DMS79 (cell line): ENCODE data around the gene SPRYD3.

Experiments
- DNase-seq: peaks from one replicate; lab custom pipeline; 2025; lab: John Stamatoyannopoulos, UW

Gene SPRYD3

DNA sequence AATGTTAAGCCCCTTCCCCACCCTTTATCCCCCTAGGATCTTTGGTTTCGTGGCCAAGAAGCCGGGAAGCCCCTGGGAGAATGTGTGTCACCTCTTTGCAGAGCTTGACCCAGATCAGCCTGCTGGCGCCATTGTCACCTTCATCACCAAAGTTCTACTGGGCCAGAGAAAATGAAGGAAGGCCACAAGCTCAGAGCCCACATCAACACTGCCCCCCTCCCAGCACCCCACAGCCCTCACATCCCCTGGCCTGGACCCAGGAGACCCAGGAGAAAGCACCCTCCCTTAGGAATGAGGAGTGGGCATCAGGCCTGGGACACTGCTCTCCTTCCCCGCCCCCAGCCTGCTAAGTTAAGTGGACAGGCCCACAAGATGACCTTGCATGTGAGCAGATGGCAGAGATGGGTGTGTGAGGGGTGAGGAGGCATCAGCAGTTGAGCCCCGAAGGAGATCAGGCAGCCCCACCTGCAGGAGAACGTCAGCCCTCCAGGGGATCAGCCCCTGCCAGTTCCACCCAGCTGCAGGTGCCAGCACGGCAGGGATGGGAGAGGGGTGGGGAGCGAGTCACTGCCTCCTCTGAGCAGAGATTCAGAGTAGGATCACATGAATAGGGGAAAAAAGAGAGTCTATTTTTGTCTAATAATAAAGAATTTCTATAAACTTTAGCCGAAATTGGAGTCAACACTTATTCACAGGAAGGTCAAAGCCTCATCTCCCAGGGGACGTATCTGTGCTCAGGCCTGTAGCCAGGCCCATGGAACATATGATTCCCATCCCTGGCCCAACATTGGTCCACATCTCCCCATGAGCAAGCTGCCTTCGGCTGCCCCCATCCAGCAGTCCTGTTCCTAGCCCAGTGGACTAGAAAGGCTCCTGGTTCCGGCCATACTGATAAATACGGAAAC, 15.2 kb downstream of the SPRYD3 start:
- no peak for DNase-seq

DNA sequence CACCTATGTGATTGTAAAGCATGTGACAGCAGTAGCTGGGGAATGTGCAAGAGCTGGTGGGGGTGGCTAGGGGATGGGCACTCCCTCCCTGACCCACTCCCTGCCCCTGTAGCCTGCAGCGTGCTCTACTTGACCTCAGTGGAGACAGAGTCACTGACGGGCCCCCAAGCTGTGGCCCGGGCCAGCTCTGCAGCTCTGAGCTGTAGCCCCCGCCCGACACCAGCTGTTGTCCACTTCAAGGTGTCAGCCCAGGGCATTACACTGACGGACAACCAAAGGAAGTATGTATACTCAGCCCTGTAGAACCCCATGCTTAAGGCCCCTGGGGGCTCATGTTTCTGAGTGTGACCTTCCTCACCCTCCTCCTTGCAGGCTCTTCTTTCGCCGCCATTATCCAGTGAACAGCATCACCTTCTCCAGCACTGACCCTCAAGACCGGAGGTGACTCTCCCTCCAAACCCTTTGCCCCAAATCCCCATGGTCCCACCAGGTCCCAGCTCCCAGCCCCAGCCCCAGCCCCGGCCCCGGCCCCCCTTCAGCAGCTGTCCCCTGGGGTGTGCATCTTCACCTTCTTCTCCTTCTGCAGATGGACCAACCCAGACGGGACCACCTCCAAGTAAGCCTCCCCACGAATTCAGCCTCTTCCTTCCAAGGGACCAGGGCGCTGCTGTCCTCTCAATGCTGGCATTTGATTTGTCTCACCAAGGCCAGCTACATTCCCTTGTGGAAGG, 16.0 kb downstream of the SPRYD3 start:
- no peak for DNase-seq

DNA sequence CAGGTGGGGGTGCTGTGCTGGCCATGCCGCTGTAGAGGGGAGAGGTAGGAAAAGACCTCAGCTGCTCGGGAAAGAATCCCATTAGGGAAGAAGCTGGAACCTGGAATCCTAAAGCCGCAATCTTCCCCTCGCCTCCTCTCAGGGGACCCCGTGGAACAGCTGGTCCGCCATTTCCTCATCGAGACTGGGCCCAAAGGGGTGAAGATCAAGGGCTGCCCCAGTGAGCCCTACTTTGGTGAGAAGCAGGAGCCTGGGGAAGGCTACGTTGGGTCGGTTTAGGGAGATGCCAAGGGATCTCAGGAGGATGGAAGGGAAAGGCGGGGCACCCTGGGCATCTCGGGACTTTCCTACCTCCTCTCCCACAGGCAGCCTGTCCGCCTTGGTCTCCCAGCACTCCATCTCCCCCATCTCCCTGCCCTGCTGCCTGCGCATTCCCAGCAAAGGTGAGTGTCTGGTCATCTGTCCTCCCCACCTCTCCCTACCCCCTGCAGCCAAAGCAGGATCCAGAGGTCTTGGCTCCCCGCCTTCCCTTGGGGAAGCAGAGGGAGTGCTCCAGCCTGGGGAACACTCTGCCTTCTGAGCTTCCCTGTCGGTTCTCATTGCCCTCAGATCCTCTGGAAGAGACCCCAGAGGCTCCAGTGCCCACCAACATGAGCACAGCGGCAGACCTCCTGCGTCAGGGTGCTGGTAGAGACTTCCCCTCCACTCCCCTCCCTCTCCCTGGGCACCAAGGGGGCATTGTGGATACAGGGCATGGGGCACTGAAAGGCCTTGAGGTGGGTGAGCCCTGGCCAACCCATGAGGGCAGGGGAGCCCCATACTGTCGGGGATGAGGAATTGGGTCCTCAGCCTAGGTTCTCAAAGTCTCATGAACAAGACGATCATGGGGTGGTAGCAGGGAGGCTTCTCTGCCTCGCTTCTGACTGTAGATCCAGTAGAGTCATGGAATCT, 16.9 kb downstream of the SPRYD3 start:
- no peak for DNase-seq

DNA sequence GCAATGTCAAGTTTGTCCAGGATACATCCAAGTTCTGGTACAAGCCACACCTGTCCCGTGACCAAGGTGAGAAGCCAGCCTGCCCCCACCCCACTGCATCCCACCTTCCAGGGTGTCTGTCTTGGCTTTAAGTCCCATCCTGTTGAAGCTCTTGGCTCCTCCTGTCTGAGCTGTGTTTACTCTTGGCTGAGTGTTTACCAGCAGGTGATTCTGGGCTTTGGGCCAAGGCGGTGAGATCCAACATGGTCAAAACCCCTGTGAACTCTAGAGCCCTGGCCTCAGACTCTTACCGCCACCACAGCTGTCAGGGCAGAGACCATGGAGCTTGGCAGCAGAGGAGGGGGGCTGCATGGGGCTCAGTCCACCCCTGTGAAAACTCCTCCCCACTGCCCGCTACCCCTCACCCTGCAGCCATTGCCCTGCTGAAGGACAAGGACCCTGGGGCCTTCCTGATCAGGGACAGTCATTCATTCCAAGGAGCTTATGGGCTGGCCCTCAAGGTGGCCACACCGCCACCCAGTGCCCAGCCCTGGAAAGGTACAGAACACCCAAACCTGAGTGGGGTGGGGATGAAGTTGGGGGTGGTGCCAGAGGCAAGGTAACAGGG, 17.7 kb downstream of the SPRYD3 start:
- peak; percentile 74 for DNase-seq

DNA sequence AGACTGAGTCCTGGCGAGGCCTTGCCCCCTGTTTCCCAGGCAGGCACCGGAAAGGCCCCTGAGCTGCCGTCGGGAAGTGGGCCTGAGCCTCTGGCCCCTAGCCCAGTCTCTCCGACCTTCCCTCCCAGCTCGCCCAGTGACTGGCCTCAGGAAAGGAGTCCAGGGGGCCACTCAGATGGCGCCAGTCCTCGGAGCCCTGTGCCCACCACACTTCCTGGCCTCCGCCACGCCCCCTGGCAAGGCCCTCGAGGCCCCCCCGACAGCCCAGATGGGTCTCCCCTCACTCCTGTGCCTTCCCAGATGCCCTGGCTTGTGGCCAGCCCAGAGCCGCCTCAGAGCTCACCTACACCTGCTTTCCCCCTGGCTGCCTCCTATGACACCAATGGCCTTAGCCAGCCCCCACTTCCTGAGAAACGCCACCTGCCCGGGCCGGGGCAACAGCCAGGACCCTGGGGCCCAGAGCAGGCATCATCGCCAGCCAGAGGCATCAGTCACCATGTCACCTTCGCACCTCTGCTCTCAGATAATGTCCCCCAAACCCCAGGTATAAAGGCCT, 18.4 kb downstream of the SPRYD3 start:
- peak; percentile 38 for DNase-seq

DNA sequence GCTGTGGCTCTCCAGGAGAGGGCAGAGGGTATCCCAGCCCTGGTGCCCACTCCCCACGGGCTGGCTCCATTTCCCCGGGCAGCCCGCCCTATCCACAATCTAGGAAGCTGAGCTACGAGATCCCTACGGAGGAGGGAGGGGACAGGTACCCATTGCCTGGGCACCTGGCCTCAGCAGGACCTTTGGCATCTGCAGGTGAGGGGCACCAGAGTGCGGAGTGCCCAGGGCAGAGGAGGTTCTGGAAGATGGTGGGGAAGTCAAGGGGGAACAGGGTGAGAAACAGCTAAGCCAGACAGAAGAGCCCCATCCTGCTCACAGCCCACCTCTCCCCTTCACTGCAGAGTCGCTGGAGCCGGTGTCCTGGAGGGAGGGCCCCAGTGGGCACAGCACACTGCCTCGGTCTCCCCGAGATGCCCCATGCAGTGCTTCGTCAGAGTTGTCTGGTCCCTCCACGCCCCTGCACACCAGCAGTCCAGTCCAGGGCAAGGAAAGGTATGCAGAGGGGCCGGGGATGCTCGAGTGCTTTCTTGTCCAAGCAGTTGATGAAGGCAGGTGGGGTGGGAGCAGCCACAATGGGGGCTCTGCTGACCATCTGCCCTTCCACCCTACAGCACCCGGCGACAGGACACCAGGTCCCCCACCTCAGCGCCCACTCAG, 19.0 kb downstream of the SPRYD3 start:
- DNase-seq = no peak

DNA sequence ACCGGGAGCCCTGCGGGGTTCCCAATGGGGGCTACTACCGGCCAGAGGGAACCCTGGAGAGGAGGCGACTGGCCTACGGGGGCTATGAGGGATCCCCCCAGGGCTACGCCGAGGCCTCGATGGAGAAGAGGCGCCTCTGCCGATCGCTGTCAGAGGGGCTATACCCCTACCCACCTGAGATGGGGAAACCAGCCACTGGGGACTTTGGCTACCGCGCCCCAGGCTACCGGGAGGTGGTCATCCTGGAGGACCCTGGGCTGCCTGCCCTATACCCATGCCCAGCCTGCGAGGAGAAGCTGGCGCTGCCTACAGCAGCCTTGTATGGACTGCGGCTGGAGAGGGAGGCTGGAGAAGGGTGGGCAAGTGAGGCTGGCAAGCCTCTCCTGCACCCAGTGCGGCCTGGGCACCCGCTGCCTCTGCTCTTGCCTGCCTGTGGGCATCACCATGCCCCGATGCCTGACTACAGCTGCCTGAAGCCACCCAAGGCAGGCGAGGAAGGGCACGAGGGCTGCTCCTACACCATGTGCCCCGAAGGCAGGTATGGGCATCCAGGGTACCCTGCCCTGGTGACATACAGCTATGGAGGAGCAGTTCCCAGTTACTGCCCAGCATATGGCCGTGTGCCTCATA, 19.6 kb downstream of the SPRYD3 start:
- DNase-seq = no peak

DNA sequence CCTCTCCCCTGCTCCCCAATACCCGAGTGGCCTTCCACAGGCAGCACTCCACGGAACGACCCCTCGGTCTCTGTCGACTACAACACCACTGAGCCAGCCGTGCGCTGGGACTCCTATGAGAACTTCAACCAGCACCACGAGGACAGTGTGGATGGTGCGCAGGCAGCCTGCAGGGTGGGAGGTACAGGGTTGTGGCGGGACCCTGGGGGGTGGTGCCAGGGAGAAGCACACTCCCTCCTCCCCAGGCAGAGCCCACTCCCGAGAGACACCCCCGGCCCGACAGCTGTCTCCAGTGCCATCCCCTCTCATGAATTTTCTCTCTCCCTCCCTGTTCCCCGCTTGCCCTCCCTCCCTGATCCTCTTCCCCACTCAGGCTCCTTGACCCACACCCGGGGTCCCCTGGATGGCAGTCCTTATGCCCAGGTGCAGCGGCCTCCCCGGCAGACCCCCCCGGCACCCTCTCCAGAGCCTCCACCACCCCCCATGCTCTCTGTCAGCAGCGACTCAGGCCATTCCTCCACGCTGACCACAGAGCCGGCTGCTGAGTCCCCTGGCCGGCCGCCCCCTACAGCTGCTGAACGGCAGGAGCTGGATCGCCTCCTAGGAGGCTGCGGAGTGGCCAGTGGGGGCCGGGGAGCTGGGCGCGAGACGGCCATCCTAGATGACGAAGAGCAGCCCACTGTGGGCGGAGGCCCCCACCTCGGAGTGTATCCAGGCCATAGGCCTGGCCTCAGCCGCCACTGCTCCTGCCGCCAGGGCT, 20.3 kb downstream of the SPRYD3 start:
- no peak for DNase-seq

DNA sequence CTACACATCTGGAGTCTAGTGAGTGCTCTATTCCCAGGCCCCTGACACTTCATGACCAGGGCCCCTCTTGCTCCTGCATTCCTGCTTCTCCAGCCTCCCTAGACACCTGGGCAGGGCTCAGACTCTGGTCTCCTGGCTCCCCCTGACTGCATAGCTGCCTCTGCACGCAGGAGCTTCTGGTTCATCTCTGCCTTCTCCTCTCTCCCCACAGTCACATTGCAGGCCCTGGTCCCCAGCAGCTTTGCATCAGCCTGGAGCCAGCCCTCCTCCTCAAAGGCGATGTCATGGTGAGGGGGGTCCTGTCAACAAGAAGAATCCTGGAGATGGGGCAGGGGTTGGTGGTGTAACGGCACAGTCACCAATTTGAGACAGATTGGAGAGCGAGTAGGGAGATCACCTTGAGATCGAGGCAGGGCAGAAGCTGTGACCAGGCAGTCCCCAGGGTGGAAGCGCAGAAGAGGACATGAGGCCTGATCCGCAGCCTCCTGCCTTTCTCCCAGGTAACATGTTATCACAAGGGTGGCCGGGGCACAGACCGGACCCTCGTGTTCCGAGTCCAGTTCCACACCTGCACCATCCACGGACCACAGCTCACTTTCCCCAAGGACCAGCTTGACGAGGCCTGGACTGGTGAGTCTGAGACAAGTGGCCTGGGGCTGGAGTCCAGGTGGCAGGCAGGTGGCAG, 21.2 kb downstream of the SPRYD3 start:
- no peak for DNase-seq

DNA sequence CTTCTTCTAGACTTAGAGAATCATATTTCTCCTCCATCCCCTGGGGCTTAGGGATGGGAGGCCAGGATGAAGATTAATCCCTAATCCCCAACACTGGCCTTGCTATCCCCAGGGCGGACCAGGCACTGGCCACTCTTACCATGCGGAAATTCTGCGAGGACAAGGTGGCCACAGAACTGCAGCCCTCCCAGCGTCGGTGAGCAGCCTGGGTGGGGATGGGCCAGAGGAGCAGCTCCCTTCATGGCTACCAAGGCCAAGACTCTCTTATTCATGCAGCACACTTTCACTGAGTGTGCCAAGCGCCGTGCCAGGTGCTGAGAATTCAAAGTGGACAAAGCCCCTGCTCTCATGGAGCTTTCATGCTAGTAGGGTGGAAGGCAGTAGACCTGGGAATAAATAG, 22.3 kb downstream of the SPRYD3 start:
- DNase-seq = no peak

DNA sequence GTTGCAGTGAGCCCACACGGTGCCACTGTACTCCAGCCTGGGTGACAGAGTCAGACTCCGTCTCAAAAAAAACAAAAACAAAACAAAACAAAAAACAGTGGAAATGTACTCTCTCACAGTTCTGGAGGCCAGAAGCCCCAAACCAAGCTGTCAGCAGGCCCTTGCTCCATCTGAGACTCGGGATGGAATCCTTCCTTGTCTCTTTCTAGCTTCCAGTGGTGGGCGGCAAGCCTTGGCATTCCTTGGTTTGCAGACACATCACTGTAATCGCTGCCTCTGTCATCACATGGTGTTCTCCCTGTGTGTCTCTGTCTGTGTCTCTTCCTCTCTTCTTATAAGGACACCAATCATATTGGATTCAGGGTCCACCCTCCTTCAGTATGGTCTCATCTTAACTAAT, 22.9 kb downstream of the SPRYD3 start:
- no peak for DNase-seq

DNA sequence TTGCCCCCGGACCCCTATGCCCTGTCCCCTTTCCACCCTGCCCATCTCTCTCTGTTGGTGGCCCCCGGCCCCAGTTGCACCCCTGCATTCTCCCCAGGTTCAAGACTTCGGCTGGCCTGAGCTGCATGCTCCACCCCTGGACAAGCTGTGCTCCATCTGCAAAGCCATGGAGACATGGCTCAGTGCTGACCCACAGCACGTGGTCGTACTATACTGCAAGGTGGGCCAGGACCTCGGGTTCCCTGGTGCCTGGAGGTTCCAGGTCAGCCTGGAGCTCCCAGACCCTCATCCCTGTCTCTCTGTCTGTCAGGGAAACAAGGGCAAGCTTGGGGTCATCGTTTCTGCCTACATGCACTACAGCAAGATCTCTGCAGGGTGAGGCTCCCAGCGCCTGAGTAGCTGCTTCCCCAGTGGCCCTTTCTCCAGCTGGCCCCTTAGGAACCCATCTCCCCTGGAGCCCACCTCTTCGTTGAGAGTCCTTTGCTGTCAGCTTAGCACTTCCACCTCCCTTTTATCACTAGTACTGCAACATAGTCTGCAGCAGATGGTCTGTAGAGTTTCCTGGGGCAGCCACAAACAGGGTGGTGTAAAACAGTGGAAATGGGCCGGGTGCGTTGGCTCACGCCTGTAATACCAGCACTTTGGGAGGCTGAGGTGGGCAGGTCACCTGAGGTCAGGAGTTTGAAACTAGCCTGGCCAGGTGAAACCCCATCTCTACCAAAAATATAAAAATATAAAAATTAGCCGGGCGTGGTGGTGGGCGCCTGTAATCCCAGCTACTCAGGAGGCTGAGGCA, 23.5 kb downstream of the SPRYD3 start:
- no peak for DNase-seq

DNA sequence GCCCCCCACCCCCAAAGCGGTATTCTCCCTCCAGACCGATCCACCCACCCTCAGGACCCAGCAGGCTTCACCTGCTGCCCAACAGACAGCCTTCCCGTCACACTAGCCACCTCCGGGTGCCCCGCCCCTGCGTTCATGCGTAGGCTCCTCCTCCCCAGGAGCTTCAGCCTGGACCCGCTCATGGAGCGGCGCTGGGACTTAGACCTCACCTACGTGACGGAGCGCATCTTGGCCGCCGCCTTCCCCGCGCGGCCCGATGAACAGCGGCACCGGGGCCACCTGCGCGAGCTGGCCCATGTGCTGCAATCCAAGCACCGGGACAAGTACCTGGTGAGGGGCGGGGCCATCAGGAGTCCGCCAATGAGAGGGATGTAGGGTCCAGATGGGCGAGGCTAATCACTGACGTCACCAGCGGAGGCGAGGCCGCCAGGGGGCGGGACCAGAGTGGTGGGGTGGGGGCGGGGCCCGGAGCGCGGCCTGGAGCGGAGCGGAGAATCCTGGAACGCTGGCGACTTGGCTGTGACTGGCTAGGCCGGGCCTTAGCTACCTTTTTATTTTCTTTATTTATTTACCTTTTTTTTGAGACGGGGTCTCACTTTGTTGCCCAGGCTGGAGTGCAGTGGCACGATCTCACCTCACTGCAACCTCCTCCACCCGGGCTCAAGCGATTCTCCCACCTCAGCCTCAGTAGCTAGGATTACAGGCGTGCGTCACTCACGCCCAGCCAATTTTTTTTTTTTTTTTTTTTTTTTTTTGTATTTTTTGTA, 24.9 kb downstream of the SPRYD3 start:
- DNase-seq = peak; percentile 78

DNA sequence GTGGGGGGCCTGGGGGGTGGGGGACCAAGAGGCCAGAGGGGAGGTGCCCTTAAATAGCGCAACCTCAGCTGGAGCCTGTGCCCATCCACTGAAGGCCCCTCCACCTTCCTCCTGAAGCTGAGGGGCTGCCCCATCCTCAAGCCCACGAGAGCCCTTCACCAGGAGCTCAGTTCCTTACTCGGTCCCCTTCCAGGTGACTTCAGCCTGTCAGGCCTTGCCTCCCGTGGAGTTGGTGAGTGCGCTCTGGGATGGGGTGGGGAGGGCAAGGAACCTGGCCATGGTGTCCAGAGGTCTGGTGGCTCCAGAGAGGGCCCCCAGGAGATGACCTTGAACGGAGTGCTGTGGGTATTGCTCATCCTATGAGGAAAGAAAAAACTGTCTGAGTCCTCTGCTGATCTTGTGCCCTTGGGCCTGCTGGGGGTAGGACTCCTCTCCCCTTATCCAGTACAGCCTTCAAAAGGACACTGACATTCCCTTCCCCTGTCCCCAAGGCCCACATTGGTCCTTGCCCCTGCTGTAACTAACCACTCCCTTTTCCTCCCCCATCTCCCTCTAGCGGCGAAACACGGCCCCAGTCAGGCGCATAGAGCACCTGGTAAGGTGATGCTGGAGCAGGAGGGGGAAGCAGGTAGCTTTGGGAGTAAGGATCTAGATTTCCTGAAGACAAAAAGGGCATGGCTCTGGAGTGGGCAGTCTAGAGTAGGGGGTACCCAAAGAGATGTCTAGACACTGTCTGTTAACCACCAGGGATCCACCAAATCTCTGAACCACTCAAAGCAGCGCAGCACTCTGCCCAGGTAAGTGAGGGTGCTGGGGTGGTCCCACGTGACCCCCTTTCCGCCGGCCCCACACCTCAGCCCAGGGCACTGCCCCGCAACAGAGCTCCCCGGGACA, 25.7 kb downstream of the SPRYD3 start:
- DNase-seq = peak; percentile 58

DNA sequence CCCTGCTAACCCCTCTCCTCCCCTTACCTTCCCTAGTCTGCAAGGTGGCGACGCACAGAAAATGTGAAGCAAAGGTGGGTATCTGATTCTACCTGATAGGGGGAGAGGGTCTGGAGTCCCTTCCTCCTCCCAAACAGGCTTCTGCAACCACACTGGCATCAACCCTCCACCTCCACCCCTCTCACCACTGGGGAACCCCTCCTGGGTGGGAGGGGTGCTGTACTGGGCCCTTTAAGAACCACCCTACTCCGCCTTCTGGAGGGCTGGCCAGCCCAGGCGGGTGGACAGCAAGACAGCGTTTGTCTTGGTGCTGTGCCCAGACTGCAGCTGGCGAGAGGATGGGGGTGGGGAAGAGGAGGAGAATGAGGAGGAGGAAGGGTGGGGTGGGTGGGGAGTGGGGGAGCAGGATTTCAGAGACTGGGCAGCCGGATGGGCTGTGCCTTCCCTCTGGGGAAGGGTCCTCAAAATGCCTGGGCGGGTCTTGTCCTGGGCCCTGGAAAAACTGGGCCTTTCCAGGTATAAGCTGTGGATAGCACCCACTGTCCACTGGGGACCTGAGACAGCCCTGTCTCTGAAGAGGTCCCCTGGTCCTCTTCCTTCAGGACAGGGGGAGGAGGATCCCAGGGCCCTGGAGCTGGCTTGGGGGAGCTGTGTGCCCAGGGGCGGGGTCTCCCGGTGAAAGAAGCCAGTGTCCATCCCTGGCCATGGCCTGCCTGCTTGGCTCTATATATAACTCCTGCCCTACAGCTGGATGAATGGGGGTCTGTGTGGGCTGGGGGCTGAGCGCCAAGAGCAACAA, 26.6 kb downstream of the SPRYD3 start:
- DNase-seq = no peak
